Measurements from ENCODE around the gene EVPL.
A peak's percentile ranks its signal among the peaks of the same experiment; 100 is the strongest.

EVPL gene

GRCh38 chr17:76009447-76009846 lies 17.7 kb downstream of the EVPL start:
- no peak for DNase-seq (ENCODE audit: low spot score)

GRCh38 chr17:76008630-76009425 lies 18.3 kb downstream of the EVPL start:
- no peak for DNase-seq (ENCODE audit: low spot score)
- no peak overlapping the region for H3K4me3 ChIP-seq
- no peak overlapping the region for H3K27ac ChIP-seq
- TF ChIP-seq CTCF (IDR thresholded peaks at IDR 0.05), result no peak

More at GRCh38 chr17:76009447-76009846, 17.7 kb downstream of the EVPL start:
- no peak for TF ChIP-seq CTCF (IDR thresholded peaks at IDR 0.05)
- Histone ChIP-seq H3K27ac (no peak overlapping the region), H3K4me3 (no peak overlapping the region)

- no peak for TF ChIP-seq CTCF (IDR thresholded peaks at IDR 0.05)
- no peak for DNase-seq (ENCODE audit: low spot score)
- no peak overlapping the region for H3K27ac ChIP-seq
- H3K4me3 ChIP-seq, result no peak overlapping the region
Observed at GRCh38 chr17:76008208-76008607, 18.9 kb downstream of the EVPL start.

GRCh38 chr17:76007850-76008165 lies 19.3 kb downstream of the EVPL start:
- no peak for DNase-seq (ENCODE audit: low spot score)
- Histone ChIP-seq H3K4me3 (no peak overlapping the region), H3K27ac (no peak overlapping the region)
- no peak for TF ChIP-seq CTCF (IDR thresholded peaks at IDR 0.05)

DNA sequence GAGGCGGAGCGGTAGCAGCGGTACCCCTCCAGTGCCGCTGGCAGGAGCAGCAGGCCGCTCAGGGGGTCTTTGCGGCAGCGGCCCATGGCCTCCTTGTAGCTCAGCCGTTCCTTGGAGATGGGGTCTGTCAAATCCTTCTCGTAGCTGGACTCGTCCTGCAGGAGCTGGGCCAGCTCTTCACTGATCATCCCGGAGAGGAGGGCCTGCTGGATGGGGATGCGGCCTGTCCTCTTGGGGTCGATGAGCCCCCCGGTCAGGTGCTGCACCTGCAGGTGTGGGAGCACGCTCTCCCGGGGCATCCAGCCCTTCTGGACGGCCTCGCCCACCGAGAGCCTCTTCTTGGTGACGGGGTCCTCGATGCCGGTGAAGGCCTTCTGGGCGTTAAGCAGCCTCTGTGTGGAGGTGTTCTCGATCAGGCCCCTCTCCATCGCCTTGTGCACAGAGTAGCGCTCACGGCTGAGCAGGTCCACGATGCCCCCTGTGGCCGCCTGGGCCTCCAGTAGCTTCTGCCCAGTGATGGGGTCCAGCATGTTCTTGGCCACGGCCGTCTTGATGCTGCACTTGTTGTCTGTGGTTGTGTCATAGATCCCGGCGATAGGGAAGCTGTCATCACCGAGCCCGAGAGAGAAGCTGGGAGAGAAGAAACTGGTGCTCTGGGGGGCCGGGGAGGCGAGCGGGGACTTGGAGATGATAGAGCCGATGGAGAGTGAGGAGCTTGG lies 19.8 kb downstream of the EVPL start:
- H3K27ac ChIP-seq, result no peak overlapping the region
- H3K4me3 ChIP-seq, result no peak overlapping the region
- DNase-seq (ENCODE audit: low spot score), result no peak
- TF ChIP-seq CTCF (IDR thresholded peaks at IDR 0.05), result no peak

- DNase-seq (ENCODE audit: low spot score), result no peak
- peak; percentile 67 for TF ChIP-seq CTCF (IDR thresholded peaks at IDR 0.05)
- no peak overlapping the region for H3K4me3 ChIP-seq
- no peak overlapping the region for H3K27ac ChIP-seq
Observed at GRCh38 chr17:76005263-76006149, 21.6 kb downstream of the EVPL start.
